ENCODE data around the gene SMIM38.

Gene SMIM38

DNA sequence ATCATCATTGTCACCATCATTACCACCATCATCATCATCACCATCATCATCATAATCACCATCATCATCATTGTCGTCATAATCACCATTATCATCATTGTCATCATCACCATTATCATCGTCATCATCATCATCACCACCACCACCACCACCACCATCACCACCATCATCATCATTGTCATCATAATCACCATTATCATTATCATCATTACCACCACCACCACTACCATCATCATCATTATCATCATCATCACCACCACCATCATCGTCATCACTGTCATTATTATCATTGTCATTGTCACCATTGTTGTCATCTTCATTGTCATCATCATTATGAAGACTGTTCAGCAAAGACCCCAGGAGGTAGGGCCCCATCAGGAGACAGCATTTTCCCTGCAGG, 33.3 kb downstream of the SMIM38 start:
- no peak for DNase-seq

DNA sequence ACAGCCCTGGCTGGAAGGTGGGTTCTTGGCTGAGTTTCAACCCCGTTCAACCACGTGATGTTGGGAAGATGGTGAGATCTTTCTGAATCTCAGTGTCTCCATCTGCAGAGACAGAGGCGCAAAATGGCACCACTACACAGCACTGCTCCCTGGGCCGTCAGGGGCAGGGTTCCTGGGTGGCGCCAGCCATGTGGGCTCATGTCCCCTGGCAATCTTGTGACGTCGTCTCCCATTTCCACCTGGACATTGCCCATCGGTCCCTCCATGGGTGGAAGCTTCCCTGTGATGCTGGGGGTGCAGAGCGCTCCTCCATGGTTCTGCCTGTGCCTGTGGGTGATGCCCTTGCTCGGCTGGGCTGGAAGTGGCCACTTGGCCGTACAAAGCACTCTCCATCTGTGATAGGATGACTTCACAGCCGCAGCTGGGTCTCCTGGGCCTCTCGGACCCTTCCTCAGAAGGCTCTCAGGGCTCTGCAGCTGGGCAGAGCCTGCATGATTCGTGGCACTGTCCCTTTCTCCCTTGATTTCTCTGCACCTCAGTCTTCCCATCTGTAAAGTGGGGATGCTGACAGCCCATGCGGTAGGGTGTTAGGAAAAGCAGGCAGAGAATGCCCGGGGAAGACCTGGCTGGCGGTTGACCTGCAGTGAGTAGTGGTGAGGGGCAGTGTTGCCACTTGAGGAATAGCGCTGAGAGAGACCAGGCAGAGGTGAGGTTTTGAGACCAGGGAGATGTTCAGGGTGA, 35.2 kb downstream of the SMIM38 start:
- DNase-seq = no peak

DNA sequence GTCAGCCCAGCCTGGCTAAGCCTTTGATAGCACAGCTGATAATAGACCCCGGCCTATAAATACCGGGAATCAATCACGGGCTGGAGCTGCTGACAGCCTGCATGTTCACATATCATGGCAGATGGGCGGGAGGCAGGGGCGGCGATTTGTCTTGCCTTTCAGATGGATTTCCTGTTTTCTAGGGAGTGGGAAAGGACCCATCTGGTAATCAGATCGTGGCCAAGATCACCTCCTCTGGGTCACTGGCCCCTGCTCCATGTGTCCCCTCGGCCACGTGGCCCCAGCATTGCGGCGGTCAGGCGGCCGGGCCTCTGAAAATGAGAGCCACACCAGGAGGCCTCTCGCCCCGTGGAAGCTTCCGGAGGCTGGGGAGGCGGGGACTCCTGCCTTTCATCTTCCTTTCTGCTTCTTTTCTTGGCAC, 36.6 kb downstream of the SMIM38 start:
- no peak for DNase-seq

DNA sequence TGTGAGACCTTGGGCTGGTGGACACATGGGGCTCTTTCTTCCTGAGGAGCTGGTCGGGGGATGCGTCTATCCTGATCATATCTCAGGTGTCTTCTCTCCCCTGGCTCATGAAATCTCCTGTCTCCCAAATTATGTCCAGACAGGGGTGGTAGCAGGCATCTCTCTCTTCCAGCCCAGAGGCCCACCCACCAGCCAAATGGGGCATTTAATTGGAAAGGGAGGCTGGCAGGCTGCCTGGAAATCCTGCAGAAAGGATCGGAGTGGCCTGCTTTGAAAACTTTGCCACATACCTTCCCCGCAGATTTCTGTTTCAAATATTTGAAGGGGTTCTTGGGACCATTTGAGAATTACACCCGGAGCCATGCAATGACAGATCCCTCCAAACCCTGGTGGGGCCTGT, 37.4 kb downstream of the SMIM38 start:
- DNase-seq = no peak

DNA sequence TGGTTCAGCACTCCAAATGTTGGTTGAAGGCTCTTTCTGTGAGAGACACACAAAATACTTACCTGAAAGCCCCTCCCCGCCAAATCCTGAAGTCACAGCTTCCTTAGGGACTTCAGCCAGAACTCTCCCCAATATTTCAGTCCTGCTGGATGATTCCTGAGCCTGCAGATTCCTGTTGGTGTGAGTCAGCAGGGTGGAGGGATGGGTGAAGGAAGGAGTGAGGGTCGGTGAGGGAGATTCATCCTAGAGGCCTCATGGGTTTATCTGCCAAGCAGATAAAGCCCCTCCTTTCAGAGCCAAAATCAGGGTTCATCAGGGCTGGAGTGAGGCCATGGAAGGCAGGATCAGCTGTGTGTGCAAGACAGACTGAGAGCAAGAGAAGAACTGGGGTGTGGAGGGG, 37.9 kb downstream of the SMIM38 start:
- DNase-seq = no peak

DNA sequence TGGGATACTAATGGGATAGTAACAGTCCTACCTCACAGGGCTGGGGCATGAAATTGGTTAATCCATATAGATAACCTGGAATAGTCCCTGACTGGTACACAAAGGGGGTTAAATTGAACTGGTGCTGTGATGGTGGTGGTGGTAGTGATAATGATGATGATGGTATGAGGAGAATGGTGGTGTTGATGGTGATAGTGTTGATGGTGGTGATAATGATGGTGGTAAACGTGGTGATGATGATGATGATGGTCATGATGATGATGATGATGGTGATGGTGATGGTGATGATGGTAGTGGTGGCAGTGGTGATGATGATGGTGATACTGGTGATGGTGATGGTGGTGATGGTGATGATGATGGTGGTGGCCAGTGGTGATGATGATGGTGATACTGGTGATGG, 38.7 kb downstream of the SMIM38 start:
- DNase-seq = no peak

DNA sequence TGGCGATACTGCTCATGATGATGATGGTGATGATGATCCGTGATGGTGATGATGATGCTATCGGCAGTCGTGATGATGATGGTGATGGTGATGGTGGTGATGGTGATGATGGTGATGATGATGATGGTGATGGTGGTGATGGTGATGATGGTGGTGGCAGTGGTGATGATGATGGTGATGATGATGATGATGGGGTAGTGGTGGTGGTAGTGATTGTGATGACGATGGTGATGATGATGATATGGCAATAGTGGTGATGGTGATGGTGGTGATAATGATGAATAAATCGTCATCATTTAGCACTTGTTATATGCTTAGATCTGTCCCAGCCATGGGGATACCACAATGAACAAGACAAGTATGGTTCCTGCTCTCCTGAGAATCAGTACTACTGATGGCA, 39.2 kb downstream of the SMIM38 start:
- no peak for DNase-seq

DNA sequence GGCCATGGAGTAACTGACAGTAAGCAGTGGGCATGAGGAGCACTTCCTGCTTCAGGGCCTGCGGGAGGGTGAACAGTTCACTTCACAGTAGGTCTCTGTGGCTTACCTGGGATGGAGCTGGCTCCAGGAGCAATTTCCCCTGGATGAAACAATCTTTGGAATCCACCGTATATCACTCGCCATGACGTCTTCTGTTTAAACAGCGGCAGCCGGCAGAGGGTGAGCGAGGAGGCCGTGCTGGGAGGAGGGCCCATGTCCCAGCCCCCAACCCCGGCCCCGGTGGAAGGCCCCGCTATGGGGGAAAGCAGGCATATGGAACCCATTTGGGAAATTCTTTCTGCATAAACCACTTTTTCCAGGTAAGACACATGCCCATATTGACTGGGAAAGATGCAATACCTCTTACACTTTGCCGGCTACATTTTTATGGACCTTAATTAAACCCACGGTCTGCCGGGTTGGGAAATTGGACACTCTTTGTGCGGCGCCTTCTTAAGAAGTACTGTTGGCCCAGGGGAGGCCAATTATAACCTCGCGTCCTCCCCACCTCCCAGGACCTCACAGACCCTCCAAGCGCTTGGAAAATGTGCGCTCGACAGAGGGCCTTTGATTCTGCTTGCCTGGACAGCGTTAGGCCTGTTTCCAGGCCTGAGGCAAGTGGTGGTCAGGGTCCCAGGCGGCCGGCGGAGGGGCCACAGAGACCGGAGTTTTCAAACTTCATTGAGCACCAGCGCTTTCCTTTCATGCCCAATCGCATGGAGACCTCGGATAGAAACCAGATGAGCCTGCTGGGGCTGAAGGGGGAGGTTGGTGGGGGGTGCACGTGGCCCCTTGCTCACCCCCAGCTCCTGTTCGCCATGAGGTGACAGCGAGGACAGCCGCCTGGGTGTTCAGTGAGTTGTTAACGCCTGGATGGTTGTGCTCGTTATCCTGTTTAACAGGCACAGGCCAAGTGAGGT, 40.4 kb downstream of the SMIM38 start:
- no peak for DNase-seq

DNA sequence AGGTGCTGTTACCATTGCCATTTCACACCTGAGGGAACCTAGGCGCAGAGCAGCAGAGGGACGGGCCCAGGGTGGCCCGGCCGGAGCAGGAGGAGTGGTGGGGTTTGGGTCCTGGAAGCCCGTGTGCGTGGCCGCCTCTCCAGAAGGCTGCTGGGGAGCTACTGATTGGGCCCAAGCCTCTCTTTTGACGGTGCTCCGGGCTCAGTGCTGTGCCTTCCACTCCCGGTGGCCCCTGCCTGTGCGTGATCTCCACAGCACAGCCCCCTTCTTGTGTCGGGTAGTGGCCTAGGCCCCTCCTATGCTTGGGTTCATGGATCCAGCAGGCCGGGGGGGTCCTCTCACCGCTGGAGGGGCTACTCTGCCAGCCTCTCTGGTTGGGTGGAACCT, 41.0 kb downstream of the SMIM38 start:
- DNase-seq = no peak

DNA sequence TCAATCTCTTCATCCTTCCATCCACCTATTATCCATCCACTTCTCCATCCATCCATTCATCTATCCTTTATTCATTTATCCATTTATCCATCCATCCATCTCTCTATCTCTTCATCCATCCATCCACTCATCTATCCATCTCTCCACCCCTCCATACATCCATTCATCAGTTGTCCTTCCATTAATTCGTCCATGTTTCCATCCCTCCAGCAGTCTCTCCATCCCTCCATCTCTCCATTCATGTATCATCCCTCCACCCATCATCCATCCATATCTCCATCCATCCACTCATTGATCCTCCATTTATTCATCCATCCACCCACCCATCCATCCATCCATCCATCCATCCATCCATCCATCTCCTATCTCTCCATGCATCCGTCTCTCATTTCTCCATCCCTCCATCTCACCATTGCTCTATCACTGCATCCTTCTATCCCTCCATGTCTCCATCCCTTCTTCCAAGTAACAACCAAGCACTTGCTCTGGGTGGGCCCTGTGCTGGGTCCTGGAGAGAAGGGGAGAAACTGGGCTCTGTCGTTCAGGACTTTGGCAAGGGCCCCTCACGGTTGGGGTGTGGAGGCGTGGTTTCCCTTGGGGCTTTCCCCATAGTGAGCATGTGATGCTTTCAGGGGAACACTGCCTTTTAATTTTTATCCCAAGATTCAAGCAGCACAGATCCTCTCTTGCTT, 43.3 kb downstream of the SMIM38 start:
- no peak for DNase-seq

DNA sequence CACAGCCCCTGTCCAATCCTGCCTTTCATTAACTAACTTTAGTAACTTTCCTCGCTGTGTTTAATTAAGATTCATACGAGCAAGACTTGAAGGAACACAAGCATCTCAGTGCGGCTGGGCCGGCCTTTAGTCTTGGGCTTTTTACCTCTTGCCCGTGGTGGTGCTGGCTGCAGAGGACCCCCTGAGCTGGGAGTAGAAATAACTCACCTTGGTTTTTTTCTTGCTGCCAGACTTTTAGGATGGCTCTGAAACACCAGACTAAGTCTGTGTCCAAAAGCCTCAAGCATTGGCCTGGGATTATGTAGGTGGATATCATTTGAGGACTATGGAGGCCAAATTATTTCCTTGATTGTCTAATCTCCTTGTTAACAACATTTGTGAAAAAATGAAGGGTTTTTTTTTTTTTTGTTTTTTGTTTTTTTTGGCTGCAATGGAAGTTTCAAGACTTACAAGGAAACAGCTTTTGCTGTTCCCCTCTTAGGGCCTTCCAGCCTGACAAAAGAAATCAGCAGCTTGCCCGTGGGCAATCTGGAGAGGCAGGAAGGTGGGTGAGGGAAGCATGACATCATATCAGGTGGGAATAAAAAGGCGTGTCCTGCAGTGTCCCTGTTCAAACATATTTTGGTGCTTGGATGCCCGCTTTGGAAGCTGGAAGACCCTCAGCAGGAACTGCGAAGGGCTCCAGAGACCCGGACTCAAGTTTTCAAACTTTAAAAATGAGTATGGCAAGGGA, 44.0 kb downstream of the SMIM38 start:
- DNase-seq = no peak

DNA sequence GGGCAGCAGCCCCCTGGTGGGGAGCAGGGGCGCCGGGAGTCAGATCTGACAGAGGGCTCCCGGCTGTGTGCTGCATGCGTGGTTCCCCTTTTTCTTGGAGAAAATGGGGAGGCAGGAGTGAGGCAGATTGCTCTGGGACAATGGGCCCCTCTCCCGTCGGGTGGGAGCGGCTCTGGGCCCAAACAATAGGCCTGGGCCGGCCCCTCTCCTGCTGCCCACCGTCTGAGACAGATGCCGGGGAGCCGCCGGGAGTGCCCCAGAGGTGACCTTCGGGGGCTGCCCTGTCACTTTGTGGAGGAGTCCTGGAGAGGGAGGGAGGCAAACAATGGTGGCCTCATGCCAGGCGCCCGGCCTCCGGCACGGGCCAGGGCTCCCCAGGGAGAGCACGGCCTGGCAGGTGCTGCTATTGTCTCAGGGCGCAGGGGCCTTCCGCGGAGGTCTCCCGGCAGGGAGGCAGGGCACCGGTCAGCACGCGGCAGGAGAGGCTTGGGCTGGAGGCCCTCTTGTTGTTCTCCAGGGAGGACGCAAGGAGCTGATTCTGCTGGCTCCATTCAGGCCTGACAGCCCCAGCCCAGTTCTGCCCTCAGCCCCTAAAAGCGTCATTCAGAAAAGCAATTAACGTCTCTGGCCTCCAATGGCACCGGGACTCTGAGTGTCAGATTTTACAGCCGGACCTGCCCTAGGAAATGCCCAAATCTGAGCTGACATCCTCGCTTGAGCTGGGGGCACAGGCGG, 44.8 kb downstream of the SMIM38 start:
- no peak for DNase-seq

DNA sequence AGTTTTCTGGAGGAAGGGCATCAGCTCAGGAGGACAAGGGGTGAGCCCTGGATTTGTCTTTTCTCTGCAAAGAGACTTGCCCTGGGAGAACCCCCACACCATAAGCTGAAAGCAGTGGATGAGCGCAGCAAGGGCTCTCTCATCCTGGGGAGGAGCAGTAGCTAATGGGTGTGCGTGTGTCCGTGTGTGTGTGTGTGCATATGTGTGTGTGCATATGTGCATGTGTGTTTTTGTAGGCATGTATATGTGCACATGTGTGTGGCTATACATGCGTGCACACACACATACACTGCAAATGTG, 45.3 kb downstream of the SMIM38 start:
- DNase-seq = no peak

DNA sequence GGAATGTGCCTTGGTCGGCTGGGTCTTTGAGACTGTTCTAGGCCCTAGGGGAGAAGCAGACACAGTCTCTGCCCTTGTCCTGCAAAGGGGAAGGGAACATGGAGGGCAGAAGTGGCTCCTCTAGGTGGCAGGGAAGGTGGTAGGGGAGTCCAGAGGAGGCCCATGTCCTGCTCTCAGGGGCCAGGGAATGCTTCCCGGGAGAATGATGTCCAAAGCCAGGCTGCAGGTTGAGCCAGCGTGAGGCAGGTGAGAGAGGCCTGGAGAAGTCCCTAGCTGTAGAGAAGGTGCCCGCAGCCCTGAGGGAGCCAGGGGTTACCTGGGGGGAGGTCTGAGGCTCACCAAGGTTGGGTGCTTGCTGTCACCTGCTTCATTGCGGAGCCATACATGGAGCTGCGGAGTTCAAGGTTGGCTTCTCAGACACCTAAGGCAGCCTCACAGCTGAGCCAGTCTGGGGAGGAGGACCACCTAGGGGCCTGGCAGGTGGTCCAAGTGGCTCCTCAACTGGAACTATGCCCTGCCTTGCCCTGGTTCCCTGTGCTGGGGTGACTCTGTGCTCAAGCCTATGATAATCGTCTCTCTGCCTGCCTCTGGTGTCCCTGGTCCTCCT, 46.1 kb downstream of the SMIM38 start:
- DNase-seq = no peak

DNA sequence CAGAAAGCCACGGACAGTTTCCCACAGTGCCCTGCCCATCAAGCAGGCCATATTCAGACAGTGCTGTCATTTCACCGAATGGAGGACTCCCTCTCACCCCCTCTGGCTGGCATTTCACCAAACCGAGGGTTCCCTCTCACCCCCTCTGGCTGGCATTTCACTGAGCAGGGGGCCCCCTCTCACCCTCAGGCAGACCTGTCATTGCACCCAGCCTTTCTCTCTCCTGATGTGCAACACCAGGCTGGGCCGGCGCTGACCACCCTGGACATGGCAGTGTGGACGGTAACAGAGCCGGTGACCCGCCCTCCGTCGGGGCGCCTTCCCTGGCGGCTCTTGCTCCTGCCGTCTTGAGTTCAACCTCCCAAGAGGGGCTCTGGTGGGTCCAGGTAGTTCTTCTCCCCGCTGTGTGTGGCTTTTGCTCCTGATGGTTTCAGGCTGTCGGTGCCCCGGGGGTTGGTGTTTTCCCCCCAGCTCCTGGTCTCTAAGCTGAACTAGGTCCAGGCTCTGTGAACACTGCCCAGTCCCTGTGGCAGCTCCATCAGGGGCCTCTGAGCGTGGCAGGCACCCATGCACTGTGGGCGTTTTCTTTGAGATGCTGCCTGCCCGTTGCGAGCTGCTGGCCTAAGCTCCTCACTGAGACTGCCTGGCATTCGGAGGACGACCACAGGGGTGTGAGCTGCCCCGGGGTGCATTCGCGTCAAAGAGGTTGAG, 46.9 kb downstream of the SMIM38 start:
- no peak for DNase-seq

DNA sequence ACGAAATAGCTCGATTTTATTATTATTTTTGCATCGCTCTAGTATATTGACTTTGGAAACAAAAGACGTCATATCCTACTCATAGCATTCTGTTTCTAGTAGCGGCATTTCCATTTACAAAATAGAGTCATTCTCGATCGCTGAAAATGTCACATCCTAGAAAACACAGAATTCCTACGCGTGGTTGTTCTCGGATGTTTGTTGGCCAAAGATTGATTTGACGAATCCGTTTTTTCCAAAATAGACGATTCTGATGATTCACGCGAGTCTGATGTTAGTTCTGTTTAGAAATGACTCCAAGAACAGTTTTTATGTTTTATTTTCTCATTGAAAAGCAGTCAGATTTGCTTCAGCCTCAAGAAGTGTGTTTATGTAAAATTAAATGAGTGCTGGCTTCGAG, 47.6 kb downstream of the SMIM38 start:
- no peak for DNase-seq

DNA sequence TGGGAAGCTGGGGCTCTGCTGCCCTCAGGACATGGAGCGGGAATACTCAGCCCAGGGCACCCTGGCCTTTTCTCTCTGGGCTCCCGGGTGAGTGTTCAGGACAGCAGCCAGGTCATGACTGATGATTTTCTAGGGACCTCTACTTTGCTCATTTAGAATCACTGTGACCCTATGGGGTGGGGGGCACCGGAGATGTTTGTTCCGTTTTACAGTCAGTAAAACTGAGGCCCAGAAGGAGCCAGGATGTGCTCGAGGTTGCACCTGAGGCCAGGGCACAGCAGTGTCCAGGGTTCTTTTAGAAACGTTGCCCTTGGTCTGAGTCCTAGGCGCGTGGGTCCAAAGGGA, 48.1 kb downstream of the SMIM38 start:
- DNase-seq = no peak

DNA sequence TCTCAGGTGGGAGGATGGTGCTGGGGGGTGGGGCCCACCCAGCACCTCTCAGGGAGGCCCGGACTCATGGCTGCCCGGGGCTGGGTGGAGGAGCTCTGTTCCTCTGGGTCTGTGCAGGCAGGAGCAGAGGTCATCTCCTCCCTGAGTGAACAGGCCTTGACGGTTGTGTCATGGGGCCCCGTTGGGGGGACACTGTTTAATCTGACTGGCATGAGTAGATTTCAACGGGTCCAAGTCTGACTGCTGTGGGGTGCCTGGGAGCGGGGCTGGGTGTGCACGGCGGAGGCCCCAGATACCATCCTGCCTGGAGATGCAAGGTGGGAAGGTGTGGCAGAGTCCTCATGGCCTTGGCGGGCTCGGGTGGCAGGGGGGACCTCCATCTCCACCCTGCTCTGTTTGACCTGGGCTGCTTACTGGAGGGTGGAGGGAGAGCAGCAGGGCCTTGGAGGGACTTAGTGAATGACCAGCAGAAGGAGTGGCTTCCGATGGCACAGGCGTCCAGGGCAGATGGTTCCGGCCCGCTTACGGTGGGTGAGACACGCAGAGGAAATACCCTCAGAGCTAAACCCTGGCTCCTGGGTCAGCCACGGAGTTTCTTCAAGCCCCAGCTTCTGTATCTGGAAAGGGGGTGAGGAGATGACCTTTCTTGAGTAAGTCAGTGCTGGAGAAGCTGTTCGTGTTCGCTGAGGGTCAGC, 48.7 kb downstream of the SMIM38 start:
- no peak for DNase-seq

DNA sequence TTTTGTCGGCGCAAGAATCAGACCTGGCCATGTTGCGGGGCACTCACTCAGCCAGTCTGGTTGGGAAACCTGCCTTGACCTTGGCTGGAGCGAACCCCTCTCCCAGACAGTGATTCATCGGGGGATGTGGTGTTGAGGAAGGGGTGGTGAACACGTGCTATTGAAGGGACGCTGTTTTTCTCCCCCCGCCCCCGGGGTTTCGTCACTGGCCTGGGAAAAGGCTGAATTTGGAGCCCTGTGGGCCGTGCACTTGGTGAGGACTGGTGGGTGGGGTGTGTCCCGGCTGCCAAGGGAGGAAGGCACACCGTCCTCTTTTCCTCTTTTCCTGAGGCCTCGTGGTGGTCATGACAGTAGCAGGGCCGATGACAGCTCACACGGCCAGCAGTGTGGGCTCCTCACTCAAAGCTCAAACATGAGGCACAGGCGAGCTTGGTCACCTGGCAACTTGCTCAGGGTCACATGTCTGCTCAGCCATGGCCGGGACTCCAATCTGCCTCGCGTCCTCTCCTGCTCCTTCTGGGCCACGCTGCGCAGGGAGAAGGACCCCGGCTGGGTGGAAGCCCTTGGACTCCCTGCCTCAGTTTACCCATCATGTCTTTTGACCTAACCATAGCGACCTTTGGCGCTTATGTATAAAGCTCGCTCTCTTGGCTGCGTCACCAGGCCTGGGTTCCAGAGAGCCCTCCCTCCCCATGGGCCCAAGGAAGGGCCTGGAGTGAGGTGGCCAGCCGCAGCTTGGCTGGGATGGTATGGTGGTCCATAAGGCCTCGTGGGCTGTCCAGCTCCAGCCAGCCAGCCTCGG, 49.4 kb downstream of the SMIM38 start:
- DNase-seq = no peak

Measured in hippocampal formation (tissue), 2 donors.